Measurements from ENCODE around the gene DGCR2.
"Not testable (repeated sequence)": the region's sequence is repeated elsewhere in the genome, so short reads cannot be mapped to it uniquely, and the experiment has no call there.

Gene DGCR2

GRCh38 chr22:19060356-19061009 is 61.7 kb downstream of the DGCR2 start:
- DNase-seq (ENCODE audit: low read depth in 2 of 2), result no peak

GRCh38 chr22:19059481-19060278 is 62.5 kb downstream of the DGCR2 start:
- no peak for DNase-seq (ENCODE audit: low read depth in 2 of 2)

- DNase-seq (ENCODE audit: low read depth in 2 of 2), result no peak
Observed at GRCh38 chr22:19058713-19059451, 63.3 kb downstream of the DGCR2 start.

GRCh38 chr22:19057999-19058491 is 64.2 kb downstream of the DGCR2 start:
- no peak for DNase-seq (ENCODE audit: low read depth in 2 of 2)

GRCh38 chr22:19057539-19057938 is 64.7 kb downstream of the DGCR2 start:
- no peak for DNase-seq (ENCODE audit: low read depth in 2 of 2)

- no peak for DNase-seq (ENCODE audit: low read depth in 2 of 2)
Observed at GRCh38 chr22:19056951-19057401, 65.2 kb downstream of the DGCR2 start.

- DNase-seq (ENCODE audit: low read depth in 2 of 2), result no peak
Observed at GRCh38 chr22:19055801-19056200, 66.4 kb downstream of the DGCR2 start.

- DNase-seq (ENCODE audit: low read depth in 2 of 2), result no peak
Observed at GRCh38 chr22:19052941-19053541, 69.2 kb downstream of the DGCR2 start.

GRCh38 chr22:19051381-19052072 is 70.7 kb downstream of the DGCR2 start:
- no peak for DNase-seq (ENCODE audit: low read depth in 2 of 2)

GRCh38 chr22:19050847-19051246 is 71.4 kb downstream of the DGCR2 start:
- DNase-seq (ENCODE audit: low read depth in 2 of 2), result not testable (repeated sequence)

GRCh38 chr22:19050117-19050516 is 72.1 kb downstream of the DGCR2 start:
- DNase-seq (ENCODE audit: low read depth in 2 of 2), result no peak

GRCh38 chr22:19048531-19048930 is 73.7 kb downstream of the DGCR2 start:
- no peak for DNase-seq (ENCODE audit: low read depth in 2 of 2)

GRCh38 chr22:19047993-19048392 is 74.2 kb downstream of the DGCR2 start:
- DNase-seq (ENCODE audit: low read depth in 2 of 2), result no peak

GRCh38 chr22:19046719-19047609 is 75.2 kb downstream of the DGCR2 start:
- DNase-seq (ENCODE audit: low read depth in 2 of 2), result no peak

- DNase-seq (ENCODE audit: low read depth in 2 of 2), result no peak
Observed at GRCh38 chr22:19046287-19046686, 75.9 kb downstream of the DGCR2 start.

GRCh38 chr22:19045094-19045493 is 77.1 kb downstream of the DGCR2 start:
- no peak for DNase-seq (ENCODE audit: low read depth in 2 of 2)

- no peak for DNase-seq (ENCODE audit: low read depth in 2 of 2)
Observed at GRCh38 chr22:19044381-19044780, 77.8 kb downstream of the DGCR2 start.

- no peak for DNase-seq (ENCODE audit: low read depth in 2 of 2)
Observed at GRCh38 chr22:19043121-19044085, 78.8 kb downstream of the DGCR2 start.
